A549 (cell line): ENCODE measurements around the gene PAFAH2. TPM values are rescaled to one million over a fixed set of nuclear protein-coding genes. Genes with fewer than 3 reads are reported as not detected.

Source experiments
- ATAC-seq, 2 experiments: fragments of 200-7000 bp in 1 of 2; fragments of >200 bp in 1 of 2; cut with Nextera tagmentation in 1 of 2; cut with Tn5 transposase in 1 of 2; 3 replicates each; pipeline versions ENCODE4 v1.8.0 to v1.9.1; 2018 to 2020; ENCODE audit warnings: mild to moderate bottlenecking in 1 of 2, moderate library complexity in 1 of 2
- CTCF ChIA-PET: fragments of 300-600 bp; sonication (Branson Sonifier 250); formaldehyde crosslinking; extraction: SDS; loops from one replicate; lab custom pipeline; 2021; ENCODE audit warnings: antibody characterized with exemption, inconsistent platforms; lab: Yijun Ruan, JAX
- POLR2A ChIA-PET: fragments of 350-600 bp; formaldehyde crosslinking; extraction: SDS; loops from one replicate; lab custom pipeline; 2021; ENCODE audit warnings: antibody characterized with exemption, inconsistent platforms; lab: Yijun Ruan, JAX
- DNase-seq, 2 experiments: peaks; one replicate each; pipeline versions ENCODE4 v3.0.0 to v3.0.0-alpha.2; 2011 to 2016; ENCODE audit warnings: low read depth in 1 of 2, low spot score in 1 of 2
- FAIRE-seq: peaks from 2 replicates; lab custom pipeline; 2011; peaks lifted over from hg19 to GRCh38; lab: Jason Lieb, UNC
- H3K27ac ChIP-seq, 2 experiments: fragments of >200 bp; sonication (Bioruptor Twin); formaldehyde crosslinking; 3 replicates each; pipeline ENCODE4 v1.5.1; 2016 to 2017
- H3K4me1 ChIP-seq: fragments of >200 bp; sonication (Bioruptor Twin); formaldehyde crosslinking; 3 replicates; pipeline ENCODE4 v1.6.1; 2016
- H3K4me2 ChIP-seq: fragments of >200 bp; sonication (Bioruptor Twin); formaldehyde crosslinking; 3 replicates; pipeline ENCODE4 v1.6.1; 2016
- H3K4me3 ChIP-seq: fragments of >200 bp; sonication (Bioruptor Twin); formaldehyde crosslinking; 3 replicates; pipeline ENCODE4 v1.5.1; 2016
- H3K9me3 ChIP-seq: fragments of >200 bp; sonication (Bioruptor Twin); formaldehyde crosslinking; 3 replicates; pipeline ENCODE4 v1.6.1; 2016
- BCL3 ChIP-seq: fragments of >200 bp; sonication (Bioruptor Twin); formaldehyde crosslinking; IDR thresholded peaks from 3 replicates; pipeline ENCODE4 v1.6.1; 2016
- CHD2 ChIP-seq: fragments of 150-350 bp; IDR thresholded peaks from 2 replicates; pipeline ENCODE4 v1.6.1; 2014; ENCODE audit warnings: low read length; ENCODE audit not compliant: partially characterized antibody
- CTCF ChIP-seq: fragments of >200 bp; sonication (Bioruptor Twin); formaldehyde crosslinking; IDR thresholded peaks from 3 replicates; pipeline ENCODE4 v1.5.1; 2016
- E2F6 ChIP-seq: IDR thresholded peaks from 2 replicates; pipeline ENCODE4 v1.6.1; 2012; ENCODE audit warnings: low read depth, borderline replicate concordance
- EHMT2 ChIP-seq: fragments of 200-600 bp; sonication (generic); IDR thresholded peaks from 2 replicates; pipeline ENCODE4 v1.6.1; 2016; ENCODE audit warnings: antibody characterized with exemption, low read depth, mild to moderate bottlenecking, moderate library complexity
- ELK1 ChIP-seq: fragments of 150-350 bp; IDR thresholded peaks from 2 replicates; pipeline ENCODE4 v1.6.1; 2014; ENCODE audit warnings: low read depth, mild to moderate bottlenecking, low read length
- ESRRA ChIP-seq: fragments of 150-350 bp; IDR thresholded peaks from 2 replicates; pipeline ENCODE4 v1.6.1; 2014; ENCODE audit warnings: mild to moderate bottlenecking, low read length, borderline replicate concordance
- FOSB ChIP-seq: fragments of 250-450 bp; sonication (Bioruptor Pico); IDR thresholded peaks from 2 replicates; pipeline ENCODE4 v1.5.0; 2020; ENCODE audit warnings: mild to moderate bottlenecking, moderate library complexity
- FOXS1 ChIP-seq: fragments of 250-450 bp; sonication (Bioruptor Pico); IDR thresholded peaks from 2 replicates; pipeline ENCODE4 v1.5.0; 2020; ENCODE audit warnings: mild to moderate bottlenecking, moderate library complexity
- GATA3 ChIP-seq: IDR thresholded peaks from 2 replicates; pipeline ENCODE4 v1.6.1; 2012; ENCODE audit warnings: borderline replicate concordance
- HDAC2 ChIP-seq: fragments of 200-600 bp; sonication (generic); IDR thresholded peaks from 2 replicates; pipeline ENCODE4 v1.6.1; 2016
- HEYL ChIP-seq: fragments of 250-450 bp; sonication (Bioruptor Pico); IDR thresholded peaks from 2 replicates; pipeline ENCODE4 v1.8.0; 2021; ENCODE audit warnings: mild to moderate bottlenecking, moderate library complexity
- HOXA7 ChIP-seq: fragments of 250-450 bp; sonication (Bioruptor Pico); IDR thresholded peaks from 2 replicates; pipeline ENCODE4 v1.5.0; 2020; ENCODE audit warnings: mild to moderate bottlenecking, moderate library complexity
- HOXB13 ChIP-seq: fragments of 250-450 bp; sonication (Bioruptor Pico); IDR thresholded peaks from 2 replicates; pipeline ENCODE4 v1.5.0; 2020; ENCODE audit warnings: low read depth, mild to moderate bottlenecking, moderate library complexity
- HOXB5 ChIP-seq: fragments of 250-450 bp; sonication (Bioruptor Pico); IDR thresholded peaks from 2 replicates; pipeline ENCODE4 v1.5.0; 2020; ENCODE audit warnings: mild to moderate bottlenecking, moderate library complexity
- JUN ChIP-seq, 2 experiments: fragments of >200 bp; sonication (Bioruptor Twin); formaldehyde crosslinking; IDR thresholded peaks; 2 replicates in 1 of 2; 3 replicates in 1 of 2; pipeline ENCODE4 v1.6.1; 2016 to 2017
- MAFK ChIP-seq: fragments of 450-650 bp; IDR thresholded peaks from 2 replicates; pipeline ENCODE4 v1.6.1; 2014; ENCODE audit not compliant: partially characterized antibody
- MAZ ChIP-seq: fragments of 150-350 bp; IDR thresholded peaks from 2 replicates; pipeline ENCODE4 v1.6.1; 2014; ENCODE audit warnings: antibody characterized with exemption, low read depth, low read length, borderline replicate concordance
- MYC ChIP-seq: IDR thresholded peaks from 2 replicates; pipeline ENCODE4 v1.6.1; 2012; ENCODE audit warnings: mild to moderate bottlenecking, inconsistent platforms, low read length, improper control_type of control experiment, borderline replicate concordance
- NR3C1 ChIP-seq: fragments of >200 bp; sonication (Bioruptor Twin); formaldehyde crosslinking; IDR thresholded peaks from 3 replicates; pipeline ENCODE4 v1.6.1; 2017
- PBX3 ChIP-seq: IDR thresholded peaks from 2 replicates; pipeline ENCODE4 v1.6.1; 2012
- RAD21 ChIP-seq, 2 experiments: fragments of >200 bp in 1 of 2; sonication (Bioruptor Twin) in 1 of 2; formaldehyde crosslinking in 1 of 2; IDR thresholded peaks in 1 of 2; conservative IDR thresholded peaks in 1 of 2; 2 replicates in 1 of 2; 3 replicates in 1 of 2; pipeline ENCODE4 v1.6.1; 2012 to 2018; ENCODE audit warnings: inconsistent platforms in 1 of 2
- RARB ChIP-seq: fragments of 250-450 bp; sonication (Bioruptor Pico); IDR thresholded peaks from 2 replicates; pipeline ENCODE4 v1.8.0; 2021; ENCODE audit warnings: mild to moderate bottlenecking, moderate library complexity
- SMC3 ChIP-seq: fragments of >200 bp; sonication (Bioruptor Twin); formaldehyde crosslinking; IDR thresholded peaks from 3 replicates; pipeline ENCODE4 v1.6.1; 2018; ENCODE audit warnings: inconsistent platforms
- SREBF2 ChIP-seq: fragments of 450-650 bp; IDR thresholded peaks from 2 replicates; pipeline ENCODE4 v1.6.1; 2014; ENCODE audit warnings: mild to moderate bottlenecking, moderate library complexity
- ZC3H11A ChIP-seq: fragments of 450-650 bp; IDR thresholded peaks from 2 replicates; pipeline ENCODE4 v1.6.1; 2014; ENCODE audit warnings: antibody characterized with exemption, mild to moderate bottlenecking
- ZNF302 ChIP-seq: fragments of 250-450 bp; sonication (Bioruptor Pico); IDR thresholded peaks from 2 replicates; pipeline ENCODE4 v1.9.0; 2021; ENCODE audit warnings: inconsistent platforms, mild to moderate bottlenecking, moderate library complexity
- WGBS: methylation state at CpG from one replicate; pipeline ENCODE4 v1.1.6; 2017; ENCODE audit errors: missing lambda C conversion rate; 5-methylcytosine and 5-hydroxymethylcytosine counted together
- polyA plus RNA-seq, 4 experiments: library from polyadenylated mRNA; depleted of rRNA in 3 of 4; stranded (reverse); fragments of >200 nt; fragmentation: RNase III in 1 of 4; extraction: RNeasy Plus Mini Kit Qiagen cat#74134 plus additional on column Dnase treatment in 1 of 4; gene quantifications; 2 replicates in 3 of 4; 3 replicates in 1 of 4; pipeline ENCODE4 v1.2.3, GENCODE V29; 2011 to 2017

Gene PAFAH2
- polyA plus RNA-seq, 2 of the 4 experiments (the other 2 are of a cell fraction): 6.3 to 13.7 TPM

- FAIRE-seq (no peak), DNase-seq (no peak), ATAC-seq (no peak)
- H3K4me2 ChIP-seq: no peak overlapping the region
- no peak overlapping the region for H3K27ac ChIP-seq
- peaks cover 11% of the 10 kb centered on the region for H3K4me1 ChIP-seq
- H3K4me3 ChIP-seq: no peak overlapping the region
- POLR2A ChIA-PET: no interaction called here
- TF ChIP-seq SMC3 (no peak), HOXA7 (no peak), MYC (no peak), ELK1 (no peak), E2F6 (no peak), CTCF (no peak), RAD21 (conservative IDR thresholded peaks at IDR 0.05 in 1 of 2, IDR thresholded peaks at IDR 0.05 in 1 of 2) (no peak), MAFK (no peak), JUN (IDR thresholded peaks at IDR 0.05) (no peak), SREBF2 (no peak), ZNF302 (CRISPR knock-in tag) (no peak), PBX3 (no peak), HOXB5 (no peak), GATA3 (no peak), ZC3H11A (no peak), HOXB13 (CRISPR knock-in tag) (no peak), FOSB (CRISPR knock-in tag) (no peak), HEYL (no peak), BCL3 (no peak), MAZ (no peak)
- H3K9me3 ChIP-seq: no peaks in the 10 kb centered on the region
- 64% methylated on average over 9 of the region's 12 CpGs for WGBS
- CTCF ChIA-PET: interaction anchor here (0.9 kb wide), 1 partner anchor 13 kb away, joined by 3 read pairs; no protein-coding TSS in a partner anchor
Measured at GRCh38 chr1:26032656-26033357, 34.9 kb upstream of the PAFAH2 start.

- CTCF ChIA-PET: interaction anchor here (1.8 kb wide), 1 partner anchor 113 kb away, joined by 5 read pairs; no protein-coding TSS in a partner anchor
- TF ChIP-seq FOXS1: no peak
- no peak for TF ChIP-seq MAFK
- TF ChIP-seq NR3C1: no peak
- no peak for TF ChIP-seq RARB (CRISPR knock-in tag)
- TF ChIP-seq PBX3: no peak
- TF ChIP-seq HDAC2: no peak
- TF ChIP-seq HEYL: no peak
- no peak for TF ChIP-seq ESRRA
- no peak for TF ChIP-seq CTCF
- no peak for TF ChIP-seq SMC3
- TF ChIP-seq CHD2: no peak
- no peak for TF ChIP-seq EHMT2
- no peak for TF ChIP-seq HOXA7
- TF ChIP-seq ZC3H11A: no peak
Measured at GRCh38 chr1:26031611-26032220, 33.9 kb upstream of the PAFAH2 start.

More at GRCh38 chr1:26031611-26032220, 33.9 kb upstream of the PAFAH2 start:
- H3K9me3 ChIP-seq: no peaks in the 10 kb centered on the region
- H3K4me2 ChIP-seq: no peak overlapping the region
- peaks cover 9% of the 10 kb centered on the region for H3K4me1 ChIP-seq
- DNase-seq (no peak), ATAC-seq (no peak), FAIRE-seq (no peak)
- no peak overlapping the region for H3K27ac ChIP-seq
- POLR2A ChIA-PET: no interaction called here
- WGBS: 63% methylated on average over 3 of the region's 3 CpGs
- H3K4me3 ChIP-seq: no peak overlapping the region
